ENCODE measurements around the gene ZNF592. TPM values are rescaled to one million over a fixed set of nuclear protein-coding genes. Genes with fewer than 3 reads are reported as not detected.

The ZNF592 gene
- total and polyA plus RNA-seq, 2 of the 13 experiments (the other 11 are each of a cell fraction or from before 2014, with no cell fraction given) = 8.2 to 9.8 TPM

DNA sequence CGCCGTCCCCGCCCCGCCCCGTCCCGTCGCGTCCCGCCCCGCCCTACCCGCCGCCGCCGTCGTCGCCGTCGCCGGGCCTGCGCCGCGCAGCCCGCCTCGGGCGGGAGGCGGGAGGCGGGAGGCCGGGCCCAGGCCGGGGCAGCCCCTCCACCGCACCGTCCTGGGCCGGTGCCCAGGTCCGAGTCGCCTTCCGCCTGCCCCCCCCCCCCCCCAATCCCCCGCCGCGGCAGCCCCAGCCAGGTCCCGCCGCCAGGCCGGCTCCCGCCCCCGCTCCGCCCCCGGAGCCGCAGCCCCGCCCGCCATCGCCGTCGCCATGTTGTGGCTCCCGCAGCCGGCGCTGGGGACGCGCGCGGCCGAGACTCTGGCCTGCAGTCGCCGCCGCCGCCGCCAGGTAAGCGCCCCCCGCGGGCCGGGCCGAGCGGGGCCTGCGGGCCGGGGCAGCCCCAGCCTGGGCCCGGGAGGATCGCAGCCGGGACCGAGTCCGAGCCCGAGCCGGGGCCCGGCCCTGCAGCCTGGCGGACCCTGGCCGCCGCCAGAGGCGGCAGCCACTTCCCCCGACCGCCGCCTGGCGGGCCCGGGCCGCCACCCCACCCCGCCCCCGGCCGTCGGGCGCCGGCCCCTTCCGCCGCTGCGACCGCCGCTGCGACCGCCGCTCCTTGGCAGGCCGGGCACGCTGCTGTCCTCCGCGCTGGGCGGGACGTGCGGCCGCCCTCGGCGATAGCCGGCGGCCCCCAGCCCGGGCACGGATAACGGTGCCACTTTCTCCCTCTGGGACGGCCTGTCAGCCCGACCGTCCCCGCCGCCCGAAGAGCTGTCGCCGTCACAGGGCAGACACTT, at the start of gene ZNF592 (continued):
- TF ChIP-seq, protein P1, sequence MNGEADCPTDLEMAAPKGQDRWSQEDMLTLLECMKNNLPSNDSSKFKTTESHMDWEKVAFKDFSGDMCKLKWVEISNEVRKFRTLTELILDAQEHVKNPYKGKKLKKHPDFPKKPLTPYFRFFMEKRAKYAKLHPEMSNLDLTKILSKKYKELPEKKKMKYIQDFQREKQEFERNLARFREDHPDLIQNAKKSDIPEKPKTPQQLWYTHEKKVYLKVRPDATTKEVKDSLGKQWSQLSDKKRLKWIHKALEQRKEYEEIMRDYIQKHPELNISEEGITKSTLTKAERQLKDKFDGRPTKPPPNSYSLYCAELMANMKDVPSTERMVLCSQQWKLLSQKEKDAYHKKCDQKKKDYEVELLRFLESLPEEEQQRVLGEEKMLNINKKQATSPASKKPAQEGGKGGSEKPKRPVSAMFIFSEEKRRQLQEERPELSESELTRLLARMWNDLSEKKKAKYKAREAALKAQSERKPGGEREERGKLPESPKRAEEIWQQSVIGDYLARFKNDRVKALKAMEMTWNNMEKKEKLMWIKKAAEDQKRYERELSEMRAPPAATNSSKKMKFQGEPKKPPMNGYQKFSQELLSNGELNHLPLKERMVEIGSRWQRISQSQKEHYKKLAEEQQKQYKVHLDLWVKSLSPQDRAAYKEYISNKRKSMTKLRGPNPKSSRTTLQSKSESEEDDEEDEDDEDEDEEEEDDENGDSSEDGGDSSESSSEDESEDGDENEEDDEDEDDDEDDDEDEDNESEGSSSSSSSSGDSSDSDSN (CRISPR knock-in tag; IDR thresholded peaks at IDR 0.05) = peak; percentile 76; the same call in 1 of the 2 replicates
- TF ChIP-seq ZNF101 (CRISPR knock-in tag; IDR thresholded peaks at IDR 0.05; ENCODE audit: borderline replicate concordance, low read depth) (no peak), ZNF629 (CRISPR knock-in tag; conservative IDR thresholded peaks at IDR 0.05) (no peak), JUND (CRISPR knock-in tag; IDR thresholded peaks at IDR 0.05) (peak; percentile 43; the same call in 1 of the 2 replicates), KAT8 (CRISPR knock-in tag; IDR thresholded peaks at IDR 0.05) (no peak), ZC3H13 (CRISPR knock-in tag; IDR thresholded peaks at IDR 0.05) (no peak), CREM (IDR thresholded peaks at IDR 0.05) (no peak), CREM (CRISPR knock-in tag; IDR thresholded peaks at IDR 0.05) (no peak), GABPB1 (CRISPR knock-in tag; IDR thresholded peaks at IDR 0.05) (peak; percentile 38; the same call in 1 of the 2 replicates), ZBTB8A (CRISPR knock-in tag; IDR thresholded peaks at IDR 0.05; ENCODE audit: borderline replicate concordance, low read depth) (no peak), MAZ (IDR thresholded peaks at IDR 0.05; ENCODE audit: borderline replicate concordance, low read depth, low read length) (no peak), MAZ (CRISPR knock-in tag; IDR thresholded peaks at IDR 0.05; ENCODE audit: low read depth) (0 out of 2 replicates have a peak, but pooled peaks have one; percentile 3), ATRX (CRISPR knock-in tag; IDR thresholded peaks at IDR 0.05; ENCODE audit: borderline replicate concordance) (no peak), MBNL3 (CRISPR knock-in tag; conservative IDR thresholded peaks at IDR 0.05) (no peak), RELA (CRISPR knock-in tag; IDR thresholded peaks at IDR 0.05) (no peak), SKI (IDR thresholded peaks at IDR 0.05; ENCODE audit: partially characterized antibody) (peak; percentile 88), ZEB1 (IDR thresholded peaks at IDR 0.05; ENCODE audit: insufficient replicate concordance, low read depth) (no peak), BCL6 (CRISPR knock-in tag; IDR thresholded peaks at IDR 0.05) (0 out of 2 replicates have a peak, but pooled peaks have one; percentile 4), REPIN1 (CRISPR knock-in tag; IDR thresholded peaks at IDR 0.05; ENCODE audit: borderline replicate concordance, low read depth) (0 out of 2 replicates have a peak, but pooled peaks have one; percentile 23), SMAD1 (CRISPR knock-in tag; IDR thresholded peaks at IDR 0.05; ENCODE audit: borderline replicate concordance, low read depth) (no peak), HES4 (CRISPR knock-in tag; IDR thresholded peaks at IDR 0.05; ENCODE audit: borderline replicate concordance) (peak; percentile 7; the same call in 1 of the 2 replicates)
- TF ChIP-seq, protein P2, sequence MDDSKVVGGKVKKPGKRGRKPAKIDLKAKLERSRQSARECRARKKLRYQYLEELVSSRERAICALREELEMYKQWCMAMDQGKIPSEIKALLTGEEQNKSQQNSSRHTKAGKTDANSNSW (CRISPR knock-in tag; IDR thresholded peaks at IDR 0.05; ENCODE audit: borderline replicate concordance) = 0 out of 2 replicates have a peak, but pooled peaks have one; percentile 20
- TF ChIP-seq, protein P3, sequence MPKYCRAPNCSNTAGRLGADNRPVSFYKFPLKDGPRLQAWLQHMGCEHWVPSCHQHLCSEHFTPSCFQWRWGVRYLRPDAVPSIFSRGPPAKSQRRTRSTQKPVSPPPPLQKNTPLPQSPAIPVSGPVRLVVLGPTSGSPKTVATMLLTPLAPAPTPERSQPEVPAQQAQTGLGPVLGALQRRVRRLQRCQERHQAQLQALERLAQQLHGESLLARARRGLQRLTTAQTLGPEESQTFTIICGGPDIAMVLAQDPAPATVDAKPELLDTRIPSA (CRISPR knock-in tag; IDR thresholded peaks at IDR 0.05; ENCODE audit: borderline replicate concordance) = no peak
- TF ChIP-seq, protein P4, sequence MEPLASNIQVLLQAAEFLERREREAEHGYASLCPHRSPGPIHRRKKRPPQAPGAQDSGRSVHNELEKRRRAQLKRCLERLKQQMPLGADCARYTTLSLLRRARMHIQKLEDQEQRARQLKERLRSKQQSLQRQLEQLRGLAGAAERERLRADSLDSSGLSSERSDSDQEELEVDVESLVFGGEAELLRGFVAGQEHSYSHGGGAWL (CRISPR knock-in tag; IDR thresholded peaks at IDR 0.05) = 0 out of 2 replicates have a peak, but pooled peaks have one; percentile 6
